Measurements from ENCODE around the gene WDR70.
"Not testable (repeated sequence)": the region's sequence is repeated elsewhere in the genome, so short reads cannot be mapped to it uniquely, and the experiment has no call there.

DNA sequence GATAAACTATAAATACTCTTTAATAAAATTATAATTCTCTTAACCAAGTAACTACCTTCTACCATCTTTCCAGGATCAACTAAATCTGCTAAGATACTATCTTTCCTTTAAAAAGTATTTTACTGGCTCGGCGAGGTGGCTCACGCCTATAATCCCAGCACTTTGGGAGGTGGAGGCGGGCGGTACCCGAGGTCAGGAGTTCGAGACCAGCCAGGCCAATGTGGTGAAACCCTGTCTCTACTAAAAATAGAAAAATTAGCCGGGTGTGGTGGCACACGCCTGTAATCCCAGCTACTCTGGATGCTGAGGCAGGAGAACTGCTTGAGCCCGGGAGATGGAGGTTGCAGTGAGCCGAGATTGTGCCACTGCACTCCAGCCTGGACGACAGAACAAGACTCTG, 44.4 kb upstream of the WDR70 start:
- TF ChIP-seq, protein P1, sequence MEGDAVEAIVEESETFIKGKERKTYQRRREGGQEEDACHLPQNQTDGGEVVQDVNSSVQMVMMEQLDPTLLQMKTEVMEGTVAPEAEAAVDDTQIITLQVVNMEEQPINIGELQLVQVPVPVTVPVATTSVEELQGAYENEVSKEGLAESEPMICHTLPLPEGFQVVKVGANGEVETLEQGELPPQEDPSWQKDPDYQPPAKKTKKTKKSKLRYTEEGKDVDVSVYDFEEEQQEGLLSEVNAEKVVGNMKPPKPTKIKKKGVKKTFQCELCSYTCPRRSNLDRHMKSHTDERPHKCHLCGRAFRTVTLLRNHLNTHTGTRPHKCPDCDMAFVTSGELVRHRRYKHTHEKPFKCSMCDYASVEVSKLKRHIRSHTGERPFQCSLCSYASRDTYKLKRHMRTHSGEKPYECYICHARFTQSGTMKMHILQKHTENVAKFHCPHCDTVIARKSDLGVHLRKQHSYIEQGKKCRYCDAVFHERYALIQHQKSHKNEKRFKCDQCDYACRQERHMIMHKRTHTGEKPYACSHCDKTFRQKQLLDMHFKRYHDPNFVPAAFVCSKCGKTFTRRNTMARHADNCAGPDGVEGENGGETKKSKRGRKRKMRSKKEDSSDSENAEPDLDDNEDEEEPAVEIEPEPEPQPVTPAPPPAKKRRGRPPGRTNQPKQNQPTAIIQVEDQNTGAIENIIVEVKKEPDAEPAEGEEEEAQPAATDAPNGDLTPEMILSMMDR (IDR thresholded peaks at IDR 0.05): not testable (repeated sequence)
- not testable (repeated sequence) for TF ChIP-seq POLR2A (IDR thresholded peaks at IDR 0.05)
